ENCODE measurements around the gene ZNF213.
"Not testable (repeated sequence)": the region's sequence is repeated elsewhere in the genome, so short reads cannot be mapped to it uniquely, and the experiment has no call there.

Gene ZNF213

DNA sequence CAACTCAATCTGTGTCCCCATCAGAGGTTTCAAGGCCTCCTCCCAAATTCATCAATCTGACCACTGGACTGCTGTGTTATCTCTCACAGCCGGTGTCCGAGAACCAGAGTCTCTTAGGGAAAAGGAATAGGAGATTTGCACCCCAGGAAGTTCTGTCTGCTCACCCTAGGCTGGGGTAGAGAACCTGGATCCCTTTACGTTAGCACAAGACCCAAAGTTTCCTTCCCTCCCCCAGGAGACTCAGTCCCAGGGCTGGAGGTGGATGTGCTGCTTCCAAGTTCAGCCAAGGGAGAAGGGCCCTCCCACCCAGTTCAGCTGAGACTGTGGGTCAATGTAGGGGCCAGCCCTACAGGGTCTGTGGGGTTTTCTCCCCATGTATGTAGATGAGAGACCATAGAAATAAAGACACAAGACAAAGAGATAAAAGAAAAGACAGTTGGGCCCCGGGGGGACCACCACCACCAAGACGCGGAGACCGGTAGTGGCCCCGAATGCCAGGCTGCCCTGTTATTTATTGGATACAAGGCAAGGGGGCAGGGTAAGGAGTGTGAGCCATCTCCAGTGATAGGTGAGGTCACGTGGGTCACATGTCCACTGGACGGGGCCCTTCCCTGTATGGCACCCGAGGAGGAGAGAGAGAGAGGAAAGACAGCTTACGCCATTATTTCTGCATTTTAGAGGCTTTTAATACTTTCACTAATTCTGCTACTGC, 30.4 kb downstream of the ZNF213 start:
- H3K18ac ChIP-seq (ENCODE audit: low read length) = no peak overlapping the region
- H3K9ac ChIP-seq (ENCODE audit: low read length) = no peak overlapping the region
- no peak overlapping the region for H2BK5ac ChIP-seq (ENCODE audit: low read length)
- no CpG with 5 or more reads among the region's 12 CpGs for WGBS (ENCODE audit: extremely low coverage, insufficient coverage, low lambda C conversion rate)
- no peaks in the 10 kb centered on the region for H3K36me3 ChIP-seq (ENCODE audit: control insufficient read depth, insufficient read depth, low read length)
- no peaks in the 10 kb centered on the region for H3K79me1 ChIP-seq (ENCODE audit: low read length)
- H3K27ac ChIP-seq (ENCODE audit: low read depth, low read length) = no peak overlapping the region
- H4K8ac ChIP-seq (ENCODE audit: low read depth, low read length) = no peak overlapping the region
- no peak overlapping the region for H2AK5ac ChIP-seq (ENCODE audit: low read length)
- no peak overlapping the region for H3K4me3 ChIP-seq (ENCODE audit: low read length)
- H3K23ac ChIP-seq (ENCODE audit: low read length) = no peak overlapping the region
- H3K56ac ChIP-seq (ENCODE audit: low read length) = no peak overlapping the region
- H3K4ac ChIP-seq (ENCODE audit: low read depth, low read length) = no peak overlapping the region
- H3K4me2 ChIP-seq (ENCODE audit: low read length) = no peak overlapping the region
- peaks cover 1% of the 10 kb centered on the region for H3K27me3 ChIP-seq (ENCODE audit: insufficient read depth, low read length, poor library complexity)
- H4K5ac ChIP-seq (ENCODE audit: low read length) = no peak overlapping the region
- no peak overlapping the region for H2BK120ac ChIP-seq (ENCODE audit: low read depth, low read length)
- H3K4me1 ChIP-seq (ENCODE audit: control insufficient read depth, low read depth, low read length) = no peaks in the 10 kb centered on the region
- no peak overlapping the region for H2BK15ac ChIP-seq (replicated peaks; ENCODE audit: low read depth)
- DNase-seq = no peak
- no peaks in the 10 kb centered on the region for H3K79me2 ChIP-seq (ENCODE audit: control insufficient read depth, insufficient read depth, low read length)

DNA sequence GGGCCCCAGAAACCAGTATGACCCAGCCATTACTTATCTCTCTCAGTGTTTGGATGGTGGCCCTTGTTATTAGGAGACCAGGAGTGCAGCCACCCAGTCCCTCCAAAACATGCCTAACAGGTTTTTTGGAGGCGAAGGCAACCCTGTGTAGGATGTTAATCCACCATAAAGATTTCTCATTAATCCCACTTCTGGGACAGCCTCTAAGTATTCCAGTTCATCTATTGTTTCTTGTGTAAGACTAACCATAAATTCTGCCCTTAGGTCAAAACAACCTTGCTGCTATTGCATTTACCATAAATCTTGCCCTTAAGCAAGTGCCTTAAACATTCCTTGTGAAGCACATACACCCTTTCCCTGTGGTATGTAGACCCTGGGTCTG, 31.7 kb downstream of the ZNF213 start:
- Histone ChIP-seq H3K36me3 (ENCODE audit: control insufficient read depth, insufficient read depth, low read length) (no peaks in the 10 kb centered on the region), H3K4me1 (ENCODE audit: control insufficient read depth, low read depth, low read length) (no peaks in the 10 kb centered on the region), H3K79me2 (ENCODE audit: control insufficient read depth, insufficient read depth, low read length) (no peaks in the 10 kb centered on the region), H3K4me3 (ENCODE audit: low read length) (no peak overlapping the region), H3K4me2 (ENCODE audit: low read length) (no peak overlapping the region), H3K18ac (ENCODE audit: low read length) (no peak overlapping the region), H2BK5ac (ENCODE audit: low read length) (no peak overlapping the region), H2BK15ac (replicated peaks; ENCODE audit: low read depth) (no peak overlapping the region), H4K5ac (ENCODE audit: low read length) (no peak overlapping the region), H2BK120ac (ENCODE audit: low read depth, low read length) (no peak overlapping the region), H3K27ac (ENCODE audit: low read depth, low read length) (no peak overlapping the region), H3K27me3 (ENCODE audit: insufficient read depth, low read length, poor library complexity) (peaks cover 3% of the 10 kb centered on the region), H4K8ac (ENCODE audit: low read depth, low read length) (no peak overlapping the region), H2AK5ac (ENCODE audit: low read length) (no peak overlapping the region), H3K23ac (ENCODE audit: low read length) (no peak overlapping the region), H3K9ac (ENCODE audit: low read length) (no peak overlapping the region), H3K56ac (ENCODE audit: low read length) (no peak overlapping the region), H3K79me1 (ENCODE audit: low read length) (no peaks in the 10 kb centered on the region), H3K4ac (ENCODE audit: low read depth, low read length) (no peak overlapping the region)
- WGBS (ENCODE audit: extremely low coverage, insufficient coverage, low lambda C conversion rate) = no CpG with 5 or more reads among the region's 1 CpG
- DNase-seq = no peak

DNA sequence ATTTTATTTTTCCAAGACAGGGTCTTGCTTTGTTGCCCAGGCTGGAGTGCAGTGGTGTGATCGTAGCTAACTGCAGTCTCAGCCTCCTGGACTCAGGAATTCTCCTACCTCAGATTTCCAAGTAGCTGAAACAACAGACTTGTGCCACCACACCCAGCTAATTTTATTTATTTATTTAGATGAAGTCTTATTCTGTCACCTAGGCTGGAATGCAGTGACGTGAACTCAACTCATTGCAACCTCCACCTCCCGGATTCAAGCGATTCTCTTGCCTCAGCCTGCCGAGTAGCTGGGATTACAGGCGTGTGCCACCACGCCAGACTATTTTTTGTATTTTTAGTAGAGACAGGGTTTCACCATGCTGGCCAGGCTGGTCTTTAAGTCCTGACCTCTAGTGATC, 33.9 kb downstream of the ZNF213 start:
- not testable (repeated sequence) for H3K27ac ChIP-seq (ENCODE audit: low read depth, low read length); H3K79me2 ChIP-seq (ENCODE audit: control insufficient read depth, insufficient read depth, low read length); H2AK5ac ChIP-seq (ENCODE audit: low read length); H4K5ac ChIP-seq (ENCODE audit: low read length); H3K4ac ChIP-seq (ENCODE audit: low read depth, low read length); DNase-seq; H3K18ac ChIP-seq (ENCODE audit: low read length); H3K4me1 ChIP-seq (ENCODE audit: control insufficient read depth, low read depth, low read length); H3K79me1 ChIP-seq (ENCODE audit: low read length); H3K9ac ChIP-seq (ENCODE audit: low read length); H3K4me3 ChIP-seq (ENCODE audit: low read length); H3K4me2 ChIP-seq (ENCODE audit: low read length); H3K27me3 ChIP-seq (ENCODE audit: insufficient read depth, low read length, poor library complexity); H3K56ac ChIP-seq (ENCODE audit: low read length); H3K36me3 ChIP-seq (ENCODE audit: control insufficient read depth, insufficient read depth, low read length); H2BK5ac ChIP-seq (ENCODE audit: low read length); H2BK120ac ChIP-seq (ENCODE audit: low read depth, low read length); H3K23ac ChIP-seq (ENCODE audit: low read length); H4K8ac ChIP-seq (ENCODE audit: low read depth, low read length); H2BK15ac ChIP-seq (replicated peaks; ENCODE audit: low read depth)
- whole genome bisulfite sequencing (ENCODE audit: extremely low coverage, insufficient coverage, low lambda C conversion rate) = no CpG with 5 or more reads among the region's 7 CpGs

DNA sequence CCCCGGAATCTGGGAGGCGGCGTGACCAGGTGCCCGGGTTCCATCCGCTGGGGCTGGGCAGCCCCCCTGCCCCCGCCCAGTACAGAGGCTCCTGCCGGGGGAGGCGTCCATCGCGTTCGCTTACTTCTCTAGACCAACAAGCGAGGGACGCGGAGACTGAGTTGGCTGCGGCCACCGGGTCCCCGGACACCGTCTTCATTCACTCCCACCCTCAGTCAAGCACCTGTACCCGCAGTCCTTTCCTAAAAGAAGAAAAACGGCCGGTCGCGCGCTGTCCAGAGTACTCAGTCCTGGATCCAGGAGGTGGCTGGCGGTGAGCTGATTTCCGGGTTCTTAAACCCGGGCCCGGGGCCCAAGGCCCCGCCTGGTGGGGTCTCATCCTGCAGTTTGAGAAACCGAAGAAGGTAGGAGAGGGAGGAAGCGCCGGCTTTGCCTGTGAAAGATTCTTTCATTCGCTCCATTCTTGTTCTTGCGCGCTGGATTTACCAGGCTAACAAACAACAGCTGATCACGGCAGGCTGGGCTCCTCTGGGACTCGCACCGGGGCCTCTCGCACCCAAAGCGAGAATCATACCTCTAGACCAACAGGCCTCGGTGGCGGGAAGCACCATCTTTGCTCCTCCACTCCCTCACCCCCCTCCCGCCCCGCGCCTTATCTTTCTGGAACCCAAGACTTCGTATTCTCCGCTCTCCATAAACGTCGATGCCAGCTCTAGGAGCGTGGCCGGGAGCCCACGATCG, 35.8 kb downstream of the ZNF213 start:
- Histone ChIP-seq H3K23ac (ENCODE audit: low read length) (no peak overlapping the region), H3K27me3 (ENCODE audit: insufficient read depth, low read length, poor library complexity) (peaks cover 3% of the 10 kb centered on the region), H3K4me2 (ENCODE audit: low read length) (peak overlapping the region; percentile 86), H2AK5ac (ENCODE audit: low read length) (no peak overlapping the region), H3K79me1 (ENCODE audit: low read length) (no peaks in the 10 kb centered on the region), H4K8ac (ENCODE audit: low read depth, low read length) (no peak overlapping the region), H2BK15ac (replicated peaks; ENCODE audit: low read depth) (no peak overlapping the region), H4K5ac (ENCODE audit: low read length) (no peak overlapping the region), H3K27ac (ENCODE audit: low read depth, low read length) (no peak overlapping the region), H3K36me3 (ENCODE audit: control insufficient read depth, insufficient read depth, low read length) (no peaks in the 10 kb centered on the region), H2BK5ac (ENCODE audit: low read length) (no peak overlapping the region), H3K4me1 (ENCODE audit: control insufficient read depth, low read depth, low read length) (no peaks in the 10 kb centered on the region), H3K18ac (ENCODE audit: low read length) (no peak overlapping the region), H3K56ac (ENCODE audit: low read length) (peak overlapping the region; percentile 69), H3K79me2 (ENCODE audit: control insufficient read depth, insufficient read depth, low read length) (no peaks in the 10 kb centered on the region), H3K4me3 (ENCODE audit: low read length) (peak overlapping the region; percentile 42), H3K4ac (ENCODE audit: low read depth, low read length) (no peak overlapping the region), H2BK120ac (ENCODE audit: low read depth, low read length) (no peak overlapping the region), H3K9ac (ENCODE audit: low read length) (peak overlapping the region; percentile 56)
- no CpG with 5 or more reads among the region's 53 CpGs for WGBS (ENCODE audit: extremely low coverage, insufficient coverage, low lambda C conversion rate)
- peak; percentile 65 for DNase-seq

DNA sequence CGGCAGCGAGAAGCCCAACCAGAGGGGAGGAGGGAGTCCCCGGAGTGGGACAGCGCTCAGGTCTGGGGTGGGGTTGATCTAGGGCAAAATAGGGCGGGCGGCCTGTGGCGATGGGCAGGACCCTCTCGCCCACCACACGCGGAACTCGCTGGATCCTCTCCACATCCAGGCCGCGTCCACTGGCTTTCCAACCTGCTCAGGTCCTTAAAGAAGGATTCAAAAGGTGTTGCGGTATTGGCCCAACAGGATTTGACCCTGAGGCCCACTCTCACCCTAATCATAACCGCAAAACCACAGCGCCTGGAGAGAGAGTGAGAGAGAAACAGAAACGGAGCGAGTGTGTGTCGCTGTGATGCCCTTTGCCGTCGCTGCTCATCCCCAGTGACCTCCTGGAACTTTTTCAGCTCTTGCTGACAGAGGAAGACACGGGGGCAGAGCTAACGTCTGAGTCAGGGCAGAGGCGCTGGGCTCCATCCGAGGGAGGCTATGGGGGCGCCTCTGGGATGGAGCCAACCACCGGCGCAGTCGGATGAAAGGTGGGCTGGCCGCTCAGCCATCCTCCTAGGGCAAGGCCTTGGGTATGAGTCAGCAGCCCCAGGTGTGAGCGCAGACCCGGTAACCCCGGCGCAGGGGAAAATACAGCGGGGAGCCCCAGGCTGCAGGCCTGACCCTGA, 36.5 kb downstream of the ZNF213 start:
- DNase-seq = peak; percentile 88
- WGBS (ENCODE audit: extremely low coverage, insufficient coverage, low lambda C conversion rate) = no CpG with 5 or more reads among the region's 35 CpGs
- Histone ChIP-seq H3K4me1 (ENCODE audit: control insufficient read depth, low read depth, low read length) (no peaks in the 10 kb centered on the region), H3K56ac (ENCODE audit: low read length) (peak overlapping the region; percentile 69), H4K5ac (ENCODE audit: low read length) (no peak overlapping the region), H3K79me2 (ENCODE audit: control insufficient read depth, insufficient read depth, low read length) (no peaks in the 10 kb centered on the region), H2BK120ac (ENCODE audit: low read depth, low read length) (no peak overlapping the region), H3K4me3 (ENCODE audit: low read length) (peak overlapping the region; percentile 42), H3K4ac (ENCODE audit: low read depth, low read length) (no peak overlapping the region), H3K36me3 (ENCODE audit: control insufficient read depth, insufficient read depth, low read length) (no peaks in the 10 kb centered on the region), H3K79me1 (ENCODE audit: low read length) (no peaks in the 10 kb centered on the region), H3K23ac (ENCODE audit: low read length) (peak overlapping the region; percentile 80), H3K27me3 (ENCODE audit: insufficient read depth, low read length, poor library complexity) (peaks cover 3% of the 10 kb centered on the region), H2BK5ac (ENCODE audit: low read length) (no peak overlapping the region), H3K18ac (ENCODE audit: low read length) (no peak overlapping the region), H4K8ac (ENCODE audit: low read depth, low read length) (no peak overlapping the region), H3K27ac (ENCODE audit: low read depth, low read length) (no peak overlapping the region), H3K4me2 (ENCODE audit: low read length) (peak overlapping the region; percentile 86), H2AK5ac (ENCODE audit: low read length) (no peak overlapping the region), H3K9ac (ENCODE audit: low read length) (peak overlapping the region; percentile 56), H2BK15ac (replicated peaks; ENCODE audit: low read depth) (no peak overlapping the region)
